ENCODE measurements around the gene SERPINB3.
"Not testable (repeated sequence)": the region's sequence is repeated elsewhere in the genome, so short reads cannot be mapped to it uniquely, and the experiment has no call there.

Gene SERPINB3

GRCh38 chr18:63644694-63645093 is 17.0 kb downstream of the SERPINB3 start:
- not testable (repeated sequence) for DNase-seq

GRCh38 chr18:63644142-63644541 is 17.6 kb downstream of the SERPINB3 start, which contains the start of gene SERPINB4:
SERPINB4 (minus strand) TSS chr18:63644256; CDS start chr18:63643577, 679 bp downstream.
- not testable (repeated sequence) for DNase-seq

- DNase-seq: not testable (repeated sequence)
Observed at GRCh38 chr18:63642668-63643356, 18.9 kb downstream of the SERPINB3 start.

GRCh38 chr18:63641157-63641680 is 20.5 kb downstream of the SERPINB3 start:
- DNase-seq: not testable (repeated sequence)

GRCh38 chr18:63637703-63638102 is 24.0 kb downstream of the SERPINB3 start:
- DNase-seq: no peak

- DNase-seq: no peak
Observed at GRCh38 chr18:63627819-63628218, 33.9 kb downstream of the SERPINB3 start.

GRCh38 chr18:63626431-63626830 is 35.3 kb downstream of the SERPINB3 start:
- no peak for DNase-seq

GRCh38 chr18:63624863-63625262 is 36.8 kb downstream of the SERPINB3 start:
- no peak for DNase-seq

GRCh38 chr18:63619661-63620060 is 42.0 kb downstream of the SERPINB3 start:
- DNase-seq: no peak

GRCh38 chr18:63617915-63618234 is 43.8 kb downstream of the SERPINB3 start:
- no peak for DNase-seq

- no peak for DNase-seq
Observed at GRCh38 chr18:63617049-63617914, 44.4 kb downstream of the SERPINB3 start.

GRCh38 chr18:63613420-63613819 is 48.3 kb downstream of the SERPINB3 start:
- no peak for DNase-seq

- DNase-seq: no peak
Observed at GRCh38 chr18:63606526-63606925, 55.2 kb downstream of the SERPINB3 start.

All from activated CD4-positive, alpha-beta T cell treated with anti-CD3 and anti-CD28 coated beads, Interleukin-2, amount 50 U/mL, for 48 hours (primary cell).